ENCODE measurements around the gene NOXA1. TPM values are rescaled to one million over a fixed set of nuclear protein-coding genes. Genes with fewer than 3 reads are reported as not detected.

The NOXA1 gene
- total and polyA plus RNA-seq, 4 donors, result 1.3 to 3.6 (median 2.4) TPM

DNA sequence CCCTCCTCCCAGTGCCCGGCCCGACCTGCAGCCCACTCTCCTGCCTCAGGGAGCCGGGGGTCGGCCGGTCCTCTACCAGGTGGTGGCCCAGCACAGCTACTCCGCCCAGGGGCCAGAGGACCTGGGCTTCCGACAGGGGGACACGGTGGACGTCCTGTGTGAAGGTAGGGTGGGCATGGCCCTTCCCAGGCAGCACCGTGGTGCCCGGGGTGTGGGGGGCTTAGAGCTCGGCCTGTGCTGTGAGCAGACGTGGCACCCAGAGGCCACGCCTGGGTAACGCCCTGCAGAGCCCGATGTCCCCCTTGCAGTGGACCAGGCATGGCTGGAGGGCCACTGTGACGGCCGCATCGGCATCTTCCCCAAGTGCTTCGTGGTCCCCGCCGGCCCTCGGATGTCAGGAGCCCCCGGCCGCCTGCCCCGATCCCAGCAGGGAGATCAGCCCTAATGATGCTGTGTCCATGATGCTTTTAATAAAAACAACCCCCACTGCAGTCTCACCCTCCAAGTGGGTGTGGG, 10.8 kb downstream of the NOXA1 start:
- Histone ChIP-seq H3K36me3 (ENCODE audit: control insufficient read depth in 4 of 4, insufficient read depth in 3 of 4, low read depth in 1 of 4, low read length in 3 of 4) (no peaks in the 10 kb centered on the region), H3K4me1 (ENCODE audit: control insufficient read depth in 4 of 4, insufficient read depth in 4 of 4, low read length in 3 of 4) (peaks cover 0 to 4% (median 0%) of the 10 kb centered on the region in 4 donors), H3K9me3 (ENCODE audit: control insufficient read depth in 4 of 4, low read length in 3 of 4) (no peaks in the 10 kb centered on the region), H3K9ac (ENCODE audit: low read depth in 1 of 2, low read length in 2 of 2) (no peak overlapping the region), H3K27ac (ENCODE audit: low read depth in 1 of 2, low read length in 2 of 2) (no peak overlapping the region), H3K27me3 (ENCODE audit: control insufficient read depth in 4 of 4, insufficient read depth in 4 of 4, low read length in 3 of 4) (no peaks in the 10 kb centered on the region), H3K4me3 (ENCODE audit: low read depth in 1 of 3, low read length in 3 of 3) (no peak overlapping the region)
- no peak for DNase-seq (ENCODE audit: low spot score)
- TF ChIP-seq, protein P1, sequence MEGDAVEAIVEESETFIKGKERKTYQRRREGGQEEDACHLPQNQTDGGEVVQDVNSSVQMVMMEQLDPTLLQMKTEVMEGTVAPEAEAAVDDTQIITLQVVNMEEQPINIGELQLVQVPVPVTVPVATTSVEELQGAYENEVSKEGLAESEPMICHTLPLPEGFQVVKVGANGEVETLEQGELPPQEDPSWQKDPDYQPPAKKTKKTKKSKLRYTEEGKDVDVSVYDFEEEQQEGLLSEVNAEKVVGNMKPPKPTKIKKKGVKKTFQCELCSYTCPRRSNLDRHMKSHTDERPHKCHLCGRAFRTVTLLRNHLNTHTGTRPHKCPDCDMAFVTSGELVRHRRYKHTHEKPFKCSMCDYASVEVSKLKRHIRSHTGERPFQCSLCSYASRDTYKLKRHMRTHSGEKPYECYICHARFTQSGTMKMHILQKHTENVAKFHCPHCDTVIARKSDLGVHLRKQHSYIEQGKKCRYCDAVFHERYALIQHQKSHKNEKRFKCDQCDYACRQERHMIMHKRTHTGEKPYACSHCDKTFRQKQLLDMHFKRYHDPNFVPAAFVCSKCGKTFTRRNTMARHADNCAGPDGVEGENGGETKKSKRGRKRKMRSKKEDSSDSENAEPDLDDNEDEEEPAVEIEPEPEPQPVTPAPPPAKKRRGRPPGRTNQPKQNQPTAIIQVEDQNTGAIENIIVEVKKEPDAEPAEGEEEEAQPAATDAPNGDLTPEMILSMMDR (IDR thresholded peaks at IDR 0.05; ENCODE audit: low read depth, low read length, missing input control), result no peak
- TF ChIP-seq, protein P2, sequence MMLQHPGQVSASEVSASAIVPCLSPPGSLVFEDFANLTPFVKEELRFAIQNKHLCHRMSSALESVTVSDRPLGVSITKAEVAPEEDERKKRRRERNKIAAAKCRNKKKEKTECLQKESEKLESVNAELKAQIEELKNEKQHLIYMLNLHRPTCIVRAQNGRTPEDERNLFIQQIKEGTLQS (IDR thresholded peaks at IDR 0.05), result no peak
- TF ChIP-seq SP1 (IDR thresholded peaks at IDR 0.05) (no peak), RXRA (IDR thresholded peaks at IDR 0.05) (no peak), YY1 (IDR thresholded peaks at IDR 0.05) (no peak), TAF1 (conservative IDR thresholded peaks at IDR 0.05) (no peak)
- TF ChIP-seq, protein P3, sequence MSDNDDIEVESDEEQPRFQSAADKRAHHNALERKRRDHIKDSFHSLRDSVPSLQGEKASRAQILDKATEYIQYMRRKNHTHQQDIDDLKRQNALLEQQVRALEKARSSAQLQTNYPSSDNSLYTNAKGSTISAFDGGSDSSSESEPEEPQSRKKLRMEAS (IDR thresholded peaks at IDR 0.05), result no peak
- 95% methylated on average over 26 of the region's 26 CpGs for WGBS

DNA sequence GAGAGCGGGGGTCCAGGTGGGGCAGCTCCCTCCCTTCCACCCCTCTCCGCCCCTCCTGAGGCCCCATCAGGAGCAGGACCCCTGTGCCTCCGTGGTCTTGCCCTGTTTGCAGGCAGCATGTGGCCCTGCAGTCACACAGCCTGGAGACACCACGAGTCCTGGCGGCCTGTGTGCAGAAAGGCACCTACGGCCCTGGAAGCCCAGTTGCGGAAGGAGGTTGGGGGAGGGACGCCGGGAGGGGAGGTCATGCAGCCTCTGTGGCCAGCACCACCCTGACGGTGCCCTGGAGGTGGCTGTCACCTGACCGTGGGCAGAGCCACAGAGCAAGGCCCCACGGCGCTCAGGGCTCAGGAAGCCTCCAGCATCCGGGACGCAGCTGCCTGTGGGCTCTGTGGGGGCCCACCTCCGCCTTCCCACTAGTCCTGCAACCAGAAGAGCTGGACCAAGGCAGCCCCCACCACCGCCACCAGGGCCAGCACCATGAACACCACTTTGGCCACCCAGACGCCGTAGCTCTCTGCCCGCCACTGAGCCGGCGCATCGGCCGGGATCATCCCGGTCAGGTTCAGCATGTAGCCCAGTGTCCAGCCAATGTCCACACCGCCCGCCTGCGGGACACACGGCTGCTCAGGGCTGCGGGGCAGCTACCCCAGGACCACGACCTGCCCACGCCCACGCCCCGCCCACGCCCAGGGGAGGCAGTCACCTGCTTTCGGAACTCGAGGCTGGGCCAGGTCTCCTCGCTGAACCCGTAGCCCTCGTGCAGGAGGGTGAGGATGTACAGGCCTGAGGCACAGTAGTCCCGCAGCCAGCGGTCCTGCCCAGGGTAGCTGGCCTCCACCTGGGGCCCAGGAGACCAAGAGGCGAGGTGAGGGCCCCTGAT, 11.5 kb downstream of the NOXA1 start:
- H3K4me1 ChIP-seq (ENCODE audit: control insufficient read depth in 4 of 4, insufficient read depth in 4 of 4, low read length in 3 of 4), result peaks cover 0 to 4% (median 0%) of the 10 kb centered on the region in 4 donors
- no peaks in the 10 kb centered on the region for H3K9me3 ChIP-seq (ENCODE audit: control insufficient read depth in 4 of 4, low read length in 3 of 4)
- H3K27me3 ChIP-seq (ENCODE audit: control insufficient read depth in 4 of 4, insufficient read depth in 4 of 4, low read length in 3 of 4), result no peaks in the 10 kb centered on the region
- no peak overlapping the region for H3K4me3 ChIP-seq (ENCODE audit: low read depth in 1 of 3, low read length in 3 of 3)
- H3K27ac ChIP-seq (ENCODE audit: low read depth in 1 of 2, low read length in 2 of 2), result no peak overlapping the region
- TF ChIP-seq NR2F2 (IDR thresholded peaks at IDR 0.05) (no peak), YY1 (IDR thresholded peaks at IDR 0.05) (no peak), SP1 (IDR thresholded peaks at IDR 0.05) (no peak)
- TF ChIP-seq, protein P4, sequence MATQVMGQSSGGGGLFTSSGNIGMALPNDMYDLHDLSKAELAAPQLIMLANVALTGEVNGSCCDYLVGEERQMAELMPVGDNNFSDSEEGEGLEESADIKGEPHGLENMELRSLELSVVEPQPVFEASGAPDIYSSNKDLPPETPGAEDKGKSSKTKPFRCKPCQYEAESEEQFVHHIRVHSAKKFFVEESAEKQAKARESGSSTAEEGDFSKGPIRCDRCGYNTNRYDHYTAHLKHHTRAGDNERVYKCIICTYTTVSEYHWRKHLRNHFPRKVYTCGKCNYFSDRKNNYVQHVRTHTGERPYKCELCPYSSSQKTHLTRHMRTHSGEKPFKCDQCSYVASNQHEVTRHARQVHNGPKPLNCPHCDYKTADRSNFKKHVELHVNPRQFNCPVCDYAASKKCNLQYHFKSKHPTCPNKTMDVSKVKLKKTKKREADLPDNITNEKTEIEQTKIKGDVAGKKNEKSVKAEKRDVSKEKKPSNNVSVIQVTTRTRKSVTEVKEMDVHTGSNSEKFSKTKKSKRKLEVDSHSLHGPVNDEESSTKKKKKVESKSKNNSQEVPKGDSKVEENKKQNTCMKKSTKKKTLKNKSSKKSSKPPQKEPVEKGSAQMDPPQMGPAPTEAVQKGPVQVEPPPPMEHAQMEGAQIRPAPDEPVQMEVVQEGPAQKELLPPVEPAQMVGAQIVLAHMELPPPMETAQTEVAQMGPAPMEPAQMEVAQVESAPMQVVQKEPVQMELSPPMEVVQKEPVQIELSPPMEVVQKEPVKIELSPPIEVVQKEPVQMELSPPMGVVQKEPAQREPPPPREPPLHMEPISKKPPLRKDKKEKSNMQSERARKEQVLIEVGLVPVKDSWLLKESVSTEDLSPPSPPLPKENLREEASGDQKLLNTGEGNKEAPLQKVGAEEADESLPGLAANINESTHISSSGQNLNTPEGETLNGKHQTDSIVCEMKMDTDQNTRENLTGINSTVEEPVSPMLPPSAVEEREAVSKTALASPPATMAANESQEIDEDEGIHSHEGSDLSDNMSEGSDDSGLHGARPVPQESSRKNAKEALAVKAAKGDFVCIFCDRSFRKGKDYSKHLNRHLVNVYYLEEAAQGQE (IDR thresholded peaks at IDR 0.05), result no peak
- 86% methylated on average over 43 of the region's 43 CpGs for WGBS
- H3K9ac ChIP-seq (ENCODE audit: low read depth in 1 of 2, low read length in 2 of 2), result no peak overlapping the region
- no peak for DNase-seq (ENCODE audit: low spot score)
- no peaks in the 10 kb centered on the region for H3K36me3 ChIP-seq (ENCODE audit: control insufficient read depth in 4 of 4, insufficient read depth in 3 of 4, low read depth in 1 of 4, low read length in 3 of 4)

Data from liver (tissue), 9 donors.